Left ventricle myocardium inferior (tissue), 1 donor: ENCODE results near the gene TULP4. TPM values are rescaled to one million over a fixed set of nuclear protein-coding genes. Genes with fewer than 3 reads are reported as not detected.

ENCODE experiments used
- DNase-seq: peaks from one replicate; pipeline ENCODE4 v3.0.0-alpha.2; 2020
- H3K27ac ChIP-seq: fragments of 200-600 bp; replicated peaks from 2 replicates; pipeline ENCODE4 v1.8.0; 2021
- H3K27me3 ChIP-seq: fragments of 200-600 bp; 2 replicates; pipeline ENCODE4 v1.8.0; 2021; ENCODE audit warnings: low read depth
- H3K36me3 ChIP-seq: fragments of 200-600 bp; 2 replicates; pipeline ENCODE4 v1.8.0; 2021
- H3K4me1 ChIP-seq: fragments of 200-600 bp; 2 replicates; pipeline ENCODE4 v1.8.0; 2021
- H3K4me3 ChIP-seq: fragments of 200-600 bp; 2 replicates; pipeline ENCODE4 v1.8.0; 2021; ENCODE audit warnings: mild to moderate bottlenecking, moderate library complexity
- H3K9me3 ChIP-seq: fragments of 200-600 bp; replicated peaks from 2 replicates; pipeline ENCODE4 v1.8.0; 2021
- intact Hi-C: fragments of 100-400 bp; cut with micrococcal nuclease; formaldehyde crosslinking; loops from one replicate; pipeline ENCODE4 v1.11.0; 2022
- total RNA-seq: library from RNA; stranded (reverse); fragmentation: NEBNext Ultra II Directional; extraction: Animal tissue kit (Norgen Biotek cat#: 25700); gene quantifications from one replicate; pipeline ENCODE4 v1.2.1, GENCODE V29; 2021
- TF ChIP-seq, protein P1 (sequence below): fragments of 200-600 bp; IDR thresholded peaks from 2 replicates; pipeline ENCODE4 v1.8.0; 2021; ENCODE audit warnings: antibody characterized with exemption, mild to moderate bottlenecking, borderline replicate concordance
- donor health status: DM: no; HTN: yes; CAD: no; lungs with severe emphysema.

TULP4 gene
- total RNA-seq, 1 donor from 2014 or later: 111 TPM

DNA sequence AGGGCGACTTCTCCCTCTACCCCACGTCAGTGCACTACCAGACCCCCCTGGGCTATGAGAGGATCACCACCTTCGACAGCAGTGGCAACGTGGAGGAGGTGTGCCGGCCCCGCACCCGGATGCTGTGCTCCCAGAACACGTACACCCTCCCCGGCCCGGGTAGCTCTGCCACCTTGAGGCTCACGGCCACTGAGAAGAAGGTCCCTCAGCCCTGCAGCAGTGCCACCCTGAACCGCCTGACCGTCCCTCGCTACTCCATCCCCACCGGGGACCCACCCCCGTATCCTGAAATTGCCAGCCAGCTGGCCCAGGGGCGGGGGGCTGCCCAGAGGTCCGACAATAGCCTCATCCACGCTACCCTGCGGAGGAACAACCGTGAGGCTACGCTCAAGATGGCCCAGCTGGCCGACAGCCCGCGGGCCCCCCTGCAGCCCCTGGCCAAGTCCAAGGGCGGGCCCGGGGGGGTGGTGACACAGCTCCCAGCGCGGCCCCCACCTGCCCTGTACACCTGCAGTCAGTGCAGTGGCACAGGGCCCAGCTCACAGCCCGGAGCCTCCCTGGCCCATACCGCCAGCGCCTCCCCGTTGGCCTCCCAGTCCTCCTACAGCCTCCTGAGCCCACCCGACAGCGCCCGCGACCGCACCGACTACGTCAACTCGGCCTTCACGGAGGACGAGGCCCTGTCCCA is 190.1 kb downstream of the TULP4 start:
- TF ChIP-seq, protein P1, sequence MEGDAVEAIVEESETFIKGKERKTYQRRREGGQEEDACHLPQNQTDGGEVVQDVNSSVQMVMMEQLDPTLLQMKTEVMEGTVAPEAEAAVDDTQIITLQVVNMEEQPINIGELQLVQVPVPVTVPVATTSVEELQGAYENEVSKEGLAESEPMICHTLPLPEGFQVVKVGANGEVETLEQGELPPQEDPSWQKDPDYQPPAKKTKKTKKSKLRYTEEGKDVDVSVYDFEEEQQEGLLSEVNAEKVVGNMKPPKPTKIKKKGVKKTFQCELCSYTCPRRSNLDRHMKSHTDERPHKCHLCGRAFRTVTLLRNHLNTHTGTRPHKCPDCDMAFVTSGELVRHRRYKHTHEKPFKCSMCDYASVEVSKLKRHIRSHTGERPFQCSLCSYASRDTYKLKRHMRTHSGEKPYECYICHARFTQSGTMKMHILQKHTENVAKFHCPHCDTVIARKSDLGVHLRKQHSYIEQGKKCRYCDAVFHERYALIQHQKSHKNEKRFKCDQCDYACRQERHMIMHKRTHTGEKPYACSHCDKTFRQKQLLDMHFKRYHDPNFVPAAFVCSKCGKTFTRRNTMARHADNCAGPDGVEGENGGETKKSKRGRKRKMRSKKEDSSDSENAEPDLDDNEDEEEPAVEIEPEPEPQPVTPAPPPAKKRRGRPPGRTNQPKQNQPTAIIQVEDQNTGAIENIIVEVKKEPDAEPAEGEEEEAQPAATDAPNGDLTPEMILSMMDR: no peak
- intact Hi-C loops: no loop called here
- no peaks in the 10 kb centered on the region for H3K4me1 ChIP-seq
- H3K36me3 ChIP-seq: peaks cover 57% of the 10 kb centered on the region
- H3K27ac ChIP-seq: no peak overlapping the region
- H3K27me3 ChIP-seq: no peaks in the 10 kb centered on the region
- no peaks in the 10 kb centered on the region for H3K9me3 ChIP-seq
- no peak overlapping the region for H3K4me3 ChIP-seq
- no peak for DNase-seq

DNA sequence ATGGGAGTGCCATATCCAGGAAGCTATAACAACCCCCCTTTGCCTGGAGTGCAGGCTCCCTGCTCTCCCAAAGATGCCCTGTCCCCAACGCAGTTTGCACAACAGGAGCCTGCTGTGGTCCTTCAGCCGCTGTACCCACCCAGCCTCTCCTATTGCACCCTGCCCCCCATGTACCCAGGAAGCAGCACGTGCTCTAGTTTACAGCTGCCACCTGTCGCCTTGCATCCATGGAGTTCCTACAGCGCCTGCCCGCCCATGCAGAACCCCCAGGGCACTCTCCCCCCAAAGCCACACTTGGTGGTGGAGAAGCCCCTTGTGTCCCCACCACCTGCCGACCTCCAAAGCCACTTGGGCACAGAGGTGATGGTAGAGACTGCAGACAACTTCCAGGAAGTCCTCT is 191.0 kb downstream of the TULP4 start:
- Histone ChIP-seq H3K4me3 (no peak overlapping the region), H3K27me3 (no peaks in the 10 kb centered on the region), H3K9me3 (no peaks in the 10 kb centered on the region), H3K27ac (no peak overlapping the region), H3K36me3 (peaks cover 57% of the 10 kb centered on the region), H3K4me1 (no peaks in the 10 kb centered on the region)
- TF ChIP-seq, protein P1: no peak
- intact Hi-C loops: no loop called here
- no peak for DNase-seq

DNA sequence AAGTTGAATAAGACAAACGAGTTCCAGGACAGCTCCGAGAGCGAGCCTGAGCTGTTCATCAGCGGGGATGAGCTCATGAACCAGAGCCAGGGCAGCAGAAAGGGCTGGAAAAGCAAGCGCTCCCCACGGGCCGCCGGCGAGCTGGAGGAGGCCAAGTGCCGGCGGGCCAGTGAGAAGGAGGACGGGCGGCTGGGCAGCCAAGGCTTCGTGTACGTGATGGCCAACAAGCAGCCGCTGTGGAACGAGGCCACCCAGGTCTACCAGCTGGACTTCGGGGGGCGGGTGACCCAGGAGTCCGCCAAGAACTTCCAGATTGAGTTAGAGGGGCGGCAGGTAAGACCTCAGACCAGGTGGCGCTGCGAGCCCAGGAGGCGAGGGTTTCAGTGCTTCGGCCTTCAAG is 191.6 kb downstream of the TULP4 start:
- DNase-seq: no peak
- no peak overlapping the region for H3K4me3 ChIP-seq
- H3K9me3 ChIP-seq: no peaks in the 10 kb centered on the region
- H3K4me1 ChIP-seq: no peaks in the 10 kb centered on the region
- intact Hi-C loops: no loop called here
- no peaks in the 10 kb centered on the region for H3K27me3 ChIP-seq
- H3K36me3 ChIP-seq: peaks cover 52% of the 10 kb centered on the region
- no peak overlapping the region for H3K27ac ChIP-seq
- TF ChIP-seq, protein P1: no peak

DNA sequence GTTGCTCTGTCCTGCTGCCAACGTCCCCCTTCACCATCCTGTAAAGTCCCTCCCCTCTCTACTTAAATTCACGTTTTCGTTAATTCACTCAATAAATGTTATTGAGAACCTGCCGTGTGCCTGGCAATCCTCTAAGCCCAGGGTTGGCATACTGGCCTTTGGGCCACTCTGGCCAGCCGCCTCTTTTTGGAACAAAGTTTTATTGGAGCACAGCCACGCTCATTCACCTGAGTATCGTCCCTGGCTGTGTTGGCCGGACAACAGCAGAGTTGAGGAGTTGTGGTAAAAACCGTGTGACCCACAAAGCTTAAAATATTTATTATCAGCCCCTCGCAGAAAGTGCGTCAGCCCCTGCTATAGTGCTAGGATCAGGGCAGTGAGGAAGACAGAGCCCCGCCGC is 192.9 kb downstream of the TULP4 start:
- intact Hi-C loops: no loop called here
- H3K27ac ChIP-seq: no peak overlapping the region
- no peak overlapping the region for H3K4me3 ChIP-seq
- no peaks in the 10 kb centered on the region for H3K27me3 ChIP-seq
- TF ChIP-seq, protein P1: no peak
- no peak for DNase-seq
- peaks cover 44% of the 10 kb centered on the region for H3K36me3 ChIP-seq
- H3K4me1 ChIP-seq: no peaks in the 10 kb centered on the region
- H3K9me3 ChIP-seq: no peaks in the 10 kb centered on the region

DNA sequence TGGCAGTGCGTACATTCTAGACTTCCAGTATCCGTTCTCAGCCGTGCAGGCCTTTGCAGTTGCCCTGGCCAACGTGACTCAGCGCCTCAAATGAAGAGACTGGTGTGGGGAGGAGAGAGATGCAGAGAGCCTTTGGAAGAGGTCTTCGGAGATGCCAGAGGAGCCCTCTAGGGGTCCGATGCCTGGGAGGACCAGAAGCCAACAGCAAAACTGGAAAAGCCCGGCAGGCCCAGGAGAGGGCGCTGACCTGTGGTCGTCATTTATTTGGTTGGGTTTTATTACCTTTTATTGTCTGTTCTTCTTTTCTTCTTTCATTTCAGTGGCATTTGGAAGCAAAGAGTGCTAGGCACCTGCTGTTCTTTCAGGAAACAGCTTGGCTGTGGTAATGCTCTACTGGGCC is 194.3 kb downstream of the TULP4 start:
- Histone ChIP-seq H3K27me3 (no peaks in the 10 kb centered on the region), H3K27ac (no peak overlapping the region), H3K4me1 (no peaks in the 10 kb centered on the region), H3K4me3 (no peak overlapping the region), H3K9me3 (no peaks in the 10 kb centered on the region), H3K36me3 (peaks cover 31% of the 10 kb centered on the region)
- DNase-seq: no peak
- TF ChIP-seq, protein P1: no peak
- intact Hi-C loops: no loop called here
